ENCODE results near the gene ATG4C.
"Not testable (repeated sequence)": the region's sequence is repeated elsewhere in the genome, so short reads cannot be mapped to it uniquely, and the experiment has no call there.

DNA sequence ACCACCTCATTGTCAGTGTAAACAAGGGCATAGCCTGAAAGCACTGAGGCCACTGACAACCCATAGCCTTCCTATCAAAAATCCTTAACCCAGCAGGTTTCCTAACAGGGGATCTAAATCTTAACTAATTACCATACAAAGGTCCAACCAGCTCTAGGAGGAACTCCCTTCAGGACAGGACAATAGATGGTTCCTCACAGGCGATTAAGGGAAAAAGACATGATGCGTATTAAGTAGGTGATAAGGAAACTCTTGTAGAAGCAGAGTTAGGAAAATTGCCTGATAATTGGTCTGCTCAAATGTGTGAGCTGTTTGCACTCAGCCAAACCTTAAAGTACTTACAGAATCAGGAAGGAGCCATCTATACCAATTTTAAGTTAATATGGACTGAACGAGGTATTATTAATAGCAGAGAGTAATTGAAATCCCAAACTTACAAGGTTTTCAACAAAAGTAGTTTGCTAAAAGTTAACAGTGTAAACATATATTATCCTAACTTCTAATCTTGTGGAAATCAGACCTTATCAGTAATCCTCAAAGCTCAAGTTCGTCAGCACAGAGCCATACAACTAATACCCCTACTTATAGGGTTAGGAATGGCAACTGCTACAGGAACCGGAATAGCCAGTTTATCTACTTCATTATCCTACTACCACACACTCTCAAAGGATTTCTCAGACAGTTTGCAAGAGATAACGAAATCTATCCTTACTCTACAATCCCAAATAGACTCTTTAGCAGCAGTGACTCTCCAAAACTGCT is 23.7 kb upstream of the ATG4C start:
- not testable (repeated sequence) for TF ChIP-seq POLR2A, CTCF (IDR thresholded peaks at IDR 0.05)
